Measurements from ENCODE around the gene NSD2.

Gene NSD2

GRCh38 chr4:1962980-1963379 is 91.8 kb downstream of the NSD2 start:
- Histone ChIP-seq H3K9ac (ENCODE audit: low read length) (no peak overlapping the region), H3K9me3 (ENCODE audit: insufficient read depth, low read length) (no peaks in the 10 kb centered on the region), H3K4me3 (ENCODE audit: low read length) (no peak overlapping the region), H3K27me3 (ENCODE audit: low read depth, low read length) (no peaks in the 10 kb centered on the region), H4K20me1 (ENCODE audit: insufficient read depth, low read length) (0 out of 2 replicates have a peak, but pooled peaks cover 2% of the 10 kb centered on the region), H3K27ac (ENCODE audit: low read length) (no peak overlapping the region), H3K4me1 (ENCODE audit: low read length) (no peaks in the 10 kb centered on the region), H3K36me3 (replicated peaks; ENCODE audit: low read depth, low read length) (peaks cover 81% of the 10 kb centered on the region), H3K4me2 (ENCODE audit: low read length) (no peak overlapping the region), H3K79me2 (ENCODE audit: low read length) (peaks cover 8% of the 10 kb centered on the region), H2AFZ (ENCODE audit: low read depth, low read length) (no peak overlapping the region)
- no peak for TF ChIP-seq CTCF (IDR thresholded peaks at IDR 0.05; ENCODE audit: low read depth, low read length)
- TF ChIP-seq EZH2phosphoT487 (IDR thresholded peaks at IDR 0.05; ENCODE audit: low read depth) = no peak

- Histone ChIP-seq H3K27ac (ENCODE audit: low read length) (no peak overlapping the region), H3K4me3 (ENCODE audit: low read length) (no peak overlapping the region), H3K27me3 (ENCODE audit: low read depth, low read length) (no peaks in the 10 kb centered on the region), H4K20me1 (ENCODE audit: insufficient read depth, low read length) (0 out of 2 replicates have a peak, but pooled peaks cover 2% of the 10 kb centered on the region), H2AFZ (ENCODE audit: low read depth, low read length) (no peak overlapping the region), H3K9me3 (ENCODE audit: insufficient read depth, low read length) (no peaks in the 10 kb centered on the region), H3K79me2 (ENCODE audit: low read length) (peaks cover 8% of the 10 kb centered on the region), H3K9ac (ENCODE audit: low read length) (no peak overlapping the region), H3K36me3 (replicated peaks; ENCODE audit: low read depth, low read length) (peaks cover 78% of the 10 kb centered on the region), H3K4me1 (ENCODE audit: low read length) (no peaks in the 10 kb centered on the region), H3K4me2 (ENCODE audit: low read length) (no peak overlapping the region)
- TF ChIP-seq EZH2phosphoT487 (IDR thresholded peaks at IDR 0.05; ENCODE audit: low read depth) (no peak), CTCF (IDR thresholded peaks at IDR 0.05; ENCODE audit: low read depth, low read length) (no peak)
Observed at GRCh38 chr4:1964443-1964842, 93.2 kb downstream of the NSD2 start.

GRCh38 chr4:1964971-1965370 is 93.8 kb downstream of the NSD2 start:
- Histone ChIP-seq H3K4me3 (ENCODE audit: low read length) (no peak overlapping the region), H3K4me2 (ENCODE audit: low read length) (no peak overlapping the region), H2AFZ (ENCODE audit: low read depth, low read length) (no peak overlapping the region), H3K36me3 (replicated peaks; ENCODE audit: low read depth, low read length) (peaks cover 80% of the 10 kb centered on the region), H3K27ac (ENCODE audit: low read length) (no peak overlapping the region), H3K9me3 (ENCODE audit: insufficient read depth, low read length) (no peaks in the 10 kb centered on the region), H3K4me1 (ENCODE audit: low read length) (no peaks in the 10 kb centered on the region), H3K9ac (ENCODE audit: low read length) (no peak overlapping the region), H3K27me3 (ENCODE audit: low read depth, low read length) (no peaks in the 10 kb centered on the region), H3K79me2 (ENCODE audit: low read length) (peaks cover 8% of the 10 kb centered on the region), H4K20me1 (ENCODE audit: insufficient read depth, low read length) (0 out of 2 replicates have a peak, but pooled peaks cover 2% of the 10 kb centered on the region)
- no peak for TF ChIP-seq EZH2phosphoT487 (IDR thresholded peaks at IDR 0.05; ENCODE audit: low read depth)
- no peak for TF ChIP-seq CTCF (IDR thresholded peaks at IDR 0.05; ENCODE audit: low read depth, low read length)

- H2AFZ ChIP-seq (ENCODE audit: low read depth, low read length) = no peak overlapping the region
- no peak overlapping the region for H3K4me3 ChIP-seq (ENCODE audit: low read length)
- no peaks in the 10 kb centered on the region for H4K20me1 ChIP-seq (ENCODE audit: insufficient read depth, low read length)
- no peak overlapping the region for H3K9ac ChIP-seq (ENCODE audit: low read length)
- TF ChIP-seq CTCF (IDR thresholded peaks at IDR 0.05; ENCODE audit: low read depth, low read length) = no peak
- TF ChIP-seq EZH2phosphoT487 (IDR thresholded peaks at IDR 0.05; ENCODE audit: low read depth) = no peak
- peaks cover 69% of the 10 kb centered on the region for H3K36me3 ChIP-seq (replicated peaks; ENCODE audit: low read depth, low read length)
- no peaks in the 10 kb centered on the region for H3K9me3 ChIP-seq (ENCODE audit: insufficient read depth, low read length)
- no peaks in the 10 kb centered on the region for H3K27me3 ChIP-seq (ENCODE audit: low read depth, low read length)
- peaks cover 14% of the 10 kb centered on the region for H3K79me2 ChIP-seq (ENCODE audit: low read length)
- no peak overlapping the region for H3K4me2 ChIP-seq (ENCODE audit: low read length)
- H3K27ac ChIP-seq (ENCODE audit: low read length) = no peak overlapping the region
- H3K4me1 ChIP-seq (ENCODE audit: low read length) = no peaks in the 10 kb centered on the region
Observed at GRCh38 chr4:1967512-1968149, 96.4 kb downstream of the NSD2 start.
